ENCODE measurements around the gene PLPP4.

The PLPP4 gene

GRCh38 chr10:120584786-120585185, 127.8 kb downstream of the PLPP4 start:
- H2AFZ ChIP-seq (ENCODE audit: low read length), result no peak overlapping the region
- H3F3A ChIP-seq (ENCODE audit: insufficient read depth, low read length), result no peaks in the 10 kb centered on the region
- no peaks in the 10 kb centered on the region for H3K79me2 ChIP-seq (ENCODE audit: low read length)
- DNase-seq, result no peak
- H3K4me3 ChIP-seq (ENCODE audit: low read length), result no peak overlapping the region
- H3K27me3 ChIP-seq (replicated peaks; ENCODE audit: insufficient read depth, low read length), result no peaks in the 10 kb centered on the region
- TF ChIP-seq CTCF (IDR thresholded peaks at IDR 0.05; ENCODE audit: low read length), result no peak
- no peak for TF ChIP-seq EZH2 (optimal IDR thresholded peaks at IDR 0.05; ENCODE audit: low read depth, low read length)
- TF ChIP-seq EZH2phosphoT487 (IDR thresholded peaks at IDR 0.05; ENCODE audit: low read length), result no peak
- no peak overlapping the region for H3K27ac ChIP-seq (ENCODE audit: low read length)
- no peaks in the 10 kb centered on the region for H3K36me3 ChIP-seq (replicated peaks; ENCODE audit: insufficient read depth, low read length)
- H3K4me1 ChIP-seq (ENCODE audit: low read length), result peaks cover 5% of the 10 kb centered on the region; the same call in 1 of the 2 replicates
- H3K9me2 ChIP-seq (replicated peaks; ENCODE audit: insufficient read depth, low read length), result no peaks in the 10 kb centered on the region
- H4K20me1 ChIP-seq (ENCODE audit: insufficient read depth, low read length), result no peaks in the 10 kb centered on the region
- H3K4me2 ChIP-seq (ENCODE audit: low read depth, low read length), result no peak overlapping the region
- H3K9ac ChIP-seq (ENCODE audit: low read length), result no peak overlapping the region
- H3K9me3 ChIP-seq (replicated peaks; ENCODE audit: insufficient read depth, low read length), result no peaks in the 10 kb centered on the region

- no peaks in the 10 kb centered on the region for H3K9me3 ChIP-seq (replicated peaks; ENCODE audit: insufficient read depth, low read length)
- no peak overlapping the region for H3K9ac ChIP-seq (ENCODE audit: low read length)
- H3K27me3 ChIP-seq (replicated peaks; ENCODE audit: insufficient read depth, low read length), result no peaks in the 10 kb centered on the region
- H3K4me2 ChIP-seq (ENCODE audit: low read depth, low read length), result no peak overlapping the region
- DNase-seq, result no peak
- no peak overlapping the region for H2AFZ ChIP-seq (ENCODE audit: low read length)
- H3K79me2 ChIP-seq (ENCODE audit: low read length), result no peaks in the 10 kb centered on the region
- no peaks in the 10 kb centered on the region for H4K20me1 ChIP-seq (ENCODE audit: insufficient read depth, low read length)
- TF ChIP-seq EZH2 (optimal IDR thresholded peaks at IDR 0.05; ENCODE audit: low read depth, low read length) (no peak), CTCF (IDR thresholded peaks at IDR 0.05; ENCODE audit: low read length) (no peak), EZH2phosphoT487 (IDR thresholded peaks at IDR 0.05; ENCODE audit: low read length) (no peak)
- no peaks in the 10 kb centered on the region for H3F3A ChIP-seq (ENCODE audit: insufficient read depth, low read length)
- no peak overlapping the region for H3K27ac ChIP-seq (ENCODE audit: low read length)
- H3K4me3 ChIP-seq (ENCODE audit: low read length), result no peak overlapping the region
- H3K9me2 ChIP-seq (replicated peaks; ENCODE audit: insufficient read depth, low read length), result no peaks in the 10 kb centered on the region
- H3K36me3 ChIP-seq (replicated peaks; ENCODE audit: insufficient read depth, low read length), result no peaks in the 10 kb centered on the region
- H3K4me1 ChIP-seq (ENCODE audit: low read length), result peaks cover 5% of the 10 kb centered on the region; the same call in 1 of the 2 replicates
Measured at GRCh38 chr10:120586471-120586872, 129.4 kb downstream of the PLPP4 start.

GRCh38 chr10:120587061-120587460, 130.0 kb downstream of the PLPP4 start:
- Histone ChIP-seq H3K4me2 (ENCODE audit: low read depth, low read length) (no peak overlapping the region), H3K27ac (ENCODE audit: low read length) (no peak overlapping the region), H2AFZ (ENCODE audit: low read length) (no peak overlapping the region), H3F3A (ENCODE audit: insufficient read depth, low read length) (no peaks in the 10 kb centered on the region), H3K9me2 (replicated peaks; ENCODE audit: insufficient read depth, low read length) (no peaks in the 10 kb centered on the region), H3K27me3 (replicated peaks; ENCODE audit: insufficient read depth, low read length) (no peaks in the 10 kb centered on the region), H3K79me2 (ENCODE audit: low read length) (no peaks in the 10 kb centered on the region), H3K9me3 (replicated peaks; ENCODE audit: insufficient read depth, low read length) (no peaks in the 10 kb centered on the region), H3K36me3 (replicated peaks; ENCODE audit: insufficient read depth, low read length) (no peaks in the 10 kb centered on the region), H4K20me1 (ENCODE audit: insufficient read depth, low read length) (no peaks in the 10 kb centered on the region), H3K4me3 (ENCODE audit: low read length) (no peak overlapping the region), H3K9ac (ENCODE audit: low read length) (no peak overlapping the region), H3K4me1 (ENCODE audit: low read length) (peaks cover 5% of the 10 kb centered on the region; the same call in 1 of the 2 replicates)
- TF ChIP-seq EZH2phosphoT487 (IDR thresholded peaks at IDR 0.05; ENCODE audit: low read length) (no peak), EZH2 (optimal IDR thresholded peaks at IDR 0.05; ENCODE audit: low read depth, low read length) (no peak), CTCF (IDR thresholded peaks at IDR 0.05; ENCODE audit: low read length) (no peak)
- DNase-seq, result no peak

Data from MM.1S (cell line).